ENCODE results near the gene RNASE9. TPM values are rescaled to one million over a fixed set of nuclear protein-coding genes. Genes with fewer than 3 reads are reported as not detected.

The RNASE9 gene
- total RNA-seq, 2 experiments from 2014 or later: not detected

DNA sequence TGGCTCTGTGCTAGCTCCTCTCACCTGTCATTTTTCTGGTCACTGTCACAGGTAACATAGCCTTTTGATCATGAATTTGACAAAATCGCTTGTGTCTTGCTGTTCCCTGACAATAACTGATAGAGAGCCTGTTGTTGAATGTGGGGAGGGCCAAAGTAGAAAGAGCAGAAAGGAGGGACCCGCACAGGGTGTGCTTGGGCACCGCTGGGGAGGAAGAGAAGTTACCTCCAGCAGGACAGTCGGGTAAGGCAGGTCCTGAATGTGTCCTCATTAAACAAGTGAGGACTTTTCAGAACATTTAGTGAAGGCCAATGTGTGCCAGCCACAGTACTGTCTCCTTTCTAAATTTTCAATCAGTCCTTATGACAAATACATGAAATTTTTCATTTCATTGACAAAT, 30.4 kb upstream of the RNASE9 start, which contains the start of gene RNASE12:
Gene RNASE12 (minus strand): TSS at position 142 of the 400 bp plus-strand sequence. CDS start 653 bp downstream, outside the sequence.
- no peaks in the 10 kb centered on the region for H3K9me3 ChIP-seq (ENCODE audit: control insufficient read depth in 1 of 2, insufficient read depth in 1 of 2, low read length in 2 of 2)
- H3K27me3 ChIP-seq (ENCODE audit: control insufficient read depth in 1 of 2, insufficient read depth in 2 of 2, low read length in 2 of 2): peaks cover 0 to 3% of the 10 kb centered on the region in 2 experiments
- no peak for DNase-seq
- TF ChIP-seq, protein P1, sequence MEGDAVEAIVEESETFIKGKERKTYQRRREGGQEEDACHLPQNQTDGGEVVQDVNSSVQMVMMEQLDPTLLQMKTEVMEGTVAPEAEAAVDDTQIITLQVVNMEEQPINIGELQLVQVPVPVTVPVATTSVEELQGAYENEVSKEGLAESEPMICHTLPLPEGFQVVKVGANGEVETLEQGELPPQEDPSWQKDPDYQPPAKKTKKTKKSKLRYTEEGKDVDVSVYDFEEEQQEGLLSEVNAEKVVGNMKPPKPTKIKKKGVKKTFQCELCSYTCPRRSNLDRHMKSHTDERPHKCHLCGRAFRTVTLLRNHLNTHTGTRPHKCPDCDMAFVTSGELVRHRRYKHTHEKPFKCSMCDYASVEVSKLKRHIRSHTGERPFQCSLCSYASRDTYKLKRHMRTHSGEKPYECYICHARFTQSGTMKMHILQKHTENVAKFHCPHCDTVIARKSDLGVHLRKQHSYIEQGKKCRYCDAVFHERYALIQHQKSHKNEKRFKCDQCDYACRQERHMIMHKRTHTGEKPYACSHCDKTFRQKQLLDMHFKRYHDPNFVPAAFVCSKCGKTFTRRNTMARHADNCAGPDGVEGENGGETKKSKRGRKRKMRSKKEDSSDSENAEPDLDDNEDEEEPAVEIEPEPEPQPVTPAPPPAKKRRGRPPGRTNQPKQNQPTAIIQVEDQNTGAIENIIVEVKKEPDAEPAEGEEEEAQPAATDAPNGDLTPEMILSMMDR (IDR thresholded peaks at IDR 0.05): no peak
- Mint-ChIP-seq H3K4me1 (ENCODE audit: low read depth) (peaks cover 6% of the 10 kb centered on the region), H3K9me3 (no peaks in the 10 kb centered on the region), H3K4me3 (no peak within 1 kb of the TSS), H3K36me3 (ENCODE audit: low read depth) (no peaks in the 10 kb centered on the region), H3K27me3 (peaks cover 16% of the 10 kb centered on the region), H3K27ac (no peak within 1 kb of the TSS)
- no peak within 1 kb of the TSS for H3K4me3 ChIP-seq (ENCODE audit: low read length)
- H3K4me1 ChIP-seq (ENCODE audit: insufficient read depth, low read length): no peaks in the 10 kb centered on the region
- ChIA-PET CTCF (no interaction called here), POLR2A (no interaction called here)
- intact Hi-C loops (cut with DNase I, micrococcal nuclease): no loop called here
- ATAC-seq (ENCODE audit: poor library complexity): no peak
- no peaks in the 10 kb centered on the region for H3K36me3 ChIP-seq (ENCODE audit: insufficient read depth, low read length)
- no peak within 1 kb of the TSS for H3K27ac ChIP-seq (ENCODE audit: low read depth in 1 of 2, low read length in 2 of 2)

DNA sequence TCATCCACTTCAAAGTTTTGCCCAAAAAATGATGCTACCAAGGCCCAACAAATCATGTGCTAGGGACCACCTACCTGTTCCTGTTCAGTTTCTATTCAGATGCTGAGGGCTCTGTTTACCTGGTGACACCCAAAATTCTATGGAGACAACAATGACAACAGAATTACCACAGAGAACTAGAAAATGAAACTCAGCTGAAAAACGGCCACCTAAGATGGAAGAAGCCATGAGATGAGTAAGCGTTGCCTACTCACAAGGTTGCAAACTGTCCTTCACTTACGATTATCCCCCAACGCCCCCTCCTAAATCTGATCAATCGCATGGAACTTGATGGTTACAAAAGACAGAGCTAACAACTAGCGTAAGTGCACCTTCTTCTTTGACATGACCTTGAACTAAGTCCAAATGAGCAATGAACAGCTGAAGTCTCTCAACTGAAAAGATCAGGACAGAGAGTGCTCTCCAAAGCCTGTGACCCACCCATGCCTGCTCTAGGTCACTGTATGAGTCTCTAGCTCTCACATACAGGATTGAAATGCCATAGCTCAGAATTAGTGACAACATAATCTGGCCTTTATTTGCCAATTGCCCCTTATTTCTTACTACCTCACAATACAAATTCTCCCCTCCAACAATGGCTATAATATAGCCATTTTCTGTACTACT, 26.8 kb upstream of the RNASE9 start, which contains the start of gene RNASE11:
Gene RNASE11 (minus strand): TSS at position 513 of the 666 bp plus-strand sequence.
- H3K27me3 Mint-ChIP-seq: peaks cover 16% of the 10 kb centered on the region
- peaks cover 0 to 3% of the 10 kb centered on the region in 2 experiments for H3K27me3 ChIP-seq (ENCODE audit: control insufficient read depth in 1 of 2, insufficient read depth in 2 of 2, low read length in 2 of 2)
- ATAC-seq (ENCODE audit: poor library complexity): no peak

DNA sequence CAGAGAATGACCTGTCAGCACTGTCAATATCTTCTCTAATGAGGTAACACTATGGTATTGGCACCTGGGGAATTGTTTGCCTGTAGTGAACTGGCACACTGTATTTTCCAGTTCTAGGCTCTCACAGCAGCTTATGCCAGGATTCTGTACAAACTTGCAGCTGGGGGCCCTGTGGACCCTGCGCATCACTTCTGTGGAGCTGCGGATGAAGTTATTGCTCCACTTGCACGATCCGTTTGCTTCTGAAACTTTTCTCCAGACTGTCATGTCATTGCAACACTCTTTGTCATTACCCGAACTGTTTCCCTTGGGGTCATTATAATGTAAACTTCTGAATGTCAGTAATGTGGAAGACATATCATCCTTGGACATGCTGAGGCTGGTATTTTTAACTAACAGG, 23.1 kb upstream of the RNASE9 start:
- Mint-ChIP-seq H3K9me3 (peaks cover 4% of the 10 kb centered on the region), H3K27ac (no peak overlapping the region), H3K27me3 (no peaks in the 10 kb centered on the region), H3K36me3 (ENCODE audit: low read depth) (no peaks in the 10 kb centered on the region), H3K4me1 (ENCODE audit: low read depth) (no peaks in the 10 kb centered on the region), H3K4me3 (no peak overlapping the region)
- H3K27me3 ChIP-seq (ENCODE audit: control insufficient read depth in 1 of 2, insufficient read depth in 2 of 2, low read length in 2 of 2): no peaks in the 10 kb centered on the region
- ChIA-PET POLR2A (interaction anchor here (0.9 kb wide), 1 partner anchor 53 kb away, joined by 3 read pairs; no protein-coding TSS in a partner anchor), CTCF (no interaction called here)
- H3K4me1 ChIP-seq (ENCODE audit: insufficient read depth, low read length): no peaks in the 10 kb centered on the region
- H3K9me3 ChIP-seq (ENCODE audit: control insufficient read depth in 1 of 2, insufficient read depth in 1 of 2, low read length in 2 of 2): no peaks in the 10 kb centered on the region
- H3K4me3 ChIP-seq (ENCODE audit: low read length): no peak overlapping the region
- DNase-seq (no peak), ATAC-seq (ENCODE audit: poor library complexity) (no peak)
- no peak overlapping the region for H3K27ac ChIP-seq (ENCODE audit: low read depth in 1 of 2, low read length in 2 of 2)
- H3K36me3 ChIP-seq (ENCODE audit: insufficient read depth, low read length): no peaks in the 10 kb centered on the region
- TF ChIP-seq, protein P1 (IDR thresholded peaks at IDR 0.05): no peak
- intact Hi-C loops (cut with DNase I, micrococcal nuclease): no loop called here

More for the DNA sequence above, 26.8 kb upstream of the RNASE9 start, which contains the start of gene RNASE11:
- Mint-ChIP-seq H3K9me3 (peaks cover 4% of the 10 kb centered on the region), H3K27ac (no peak within 1 kb of the TSS), H3K36me3 (ENCODE audit: low read depth) (no peaks in the 10 kb centered on the region), H3K4me3 (no peak within 1 kb of the TSS), H3K4me1 (ENCODE audit: low read depth) (peaks cover 2% of the 10 kb centered on the region)
- no peak within 1 kb of the TSS for H3K27ac ChIP-seq (ENCODE audit: low read depth in 1 of 2, low read length in 2 of 2)
- intact Hi-C loops (cut with DNase I, micrococcal nuclease): no loop called here
- no peaks in the 10 kb centered on the region for H3K9me3 ChIP-seq (ENCODE audit: control insufficient read depth in 1 of 2, insufficient read depth in 1 of 2, low read length in 2 of 2)
- H3K4me3 ChIP-seq (ENCODE audit: low read length): no peak within 1 kb of the TSS
- no peak for DNase-seq
- no peaks in the 10 kb centered on the region for H3K4me1 ChIP-seq (ENCODE audit: insufficient read depth, low read length)
- CTCF ChIA-PET: no interaction called here
- TF ChIP-seq, protein P1 (IDR thresholded peaks at IDR 0.05): no peak
- H3K36me3 ChIP-seq (ENCODE audit: insufficient read depth, low read length): no peaks in the 10 kb centered on the region
- POLR2A ChIA-PET: no interaction called here
